ENCODE results near the gene ASPRV1. TPM values are rescaled to one million over a fixed set of nuclear protein-coding genes. Genes with fewer than 3 reads are reported as not detected.

ASPRV1 gene
- polyA plus RNA-seq, 1 donor (not counting 4 experiments of a cell fraction or from before 2014, with no cell fraction given), result 1.5 TPM

- TF ChIP-seq EZH2 (IDR thresholded peaks at IDR 0.05; ENCODE audit: low read length) (no peak), CTCF (optimal IDR thresholded peaks at IDR 0.05 in 1 of 3, IDR thresholded peaks at IDR 0.05 in 1 of 3, conservative IDR thresholded peaks at IDR 0.05 in 1 of 3; ENCODE audit: extremely low read depth in 1 of 3, insufficient read depth in 2 of 3, low read length in 3 of 3) (no peak)
- H3K4me3 ChIP-seq (ENCODE audit: control insufficient read depth in 2 of 3, extremely low read depth in 1 of 3, insufficient read depth in 2 of 3, low read depth in 1 of 3, low read length in 3 of 3), result no peak overlapping the region
- H3K9me3 ChIP-seq (ENCODE audit: control insufficient read depth, low read depth, low read length), result no peaks in the 10 kb centered on the region
- no peaks in the 10 kb centered on the region for H3K36me3 ChIP-seq (ENCODE audit: control insufficient read depth in 2 of 2, extremely low read depth in 1 of 2, insufficient read depth in 2 of 2, low read length in 2 of 2)
- dilution Hi-C loops (cut with MboI; ENCODE audit: extremely low pct_ligation_motif_present, low sequenced_read_pairs), result no loop called here
- H3K4me2 ChIP-seq (ENCODE audit: control insufficient read depth, extremely low read depth, insufficient read depth, low read depth, low read length), result no peak overlapping the region
- H3K27ac ChIP-seq (ENCODE audit: control insufficient read depth, insufficient read depth, low read length), result no peak overlapping the region
- no peak for DNase-seq (ENCODE audit: low read depth, low spot score)
- H3K27me3 ChIP-seq (ENCODE audit: control insufficient read depth, extremely low read depth, insufficient read depth, low read length), result no peaks in the 10 kb centered on the region
- no peak overlapping the region for H3K9ac ChIP-seq (ENCODE audit: control insufficient read depth, extremely low read depth, insufficient read depth, low read length)
- no peak for FAIRE-seq
- H2AFZ ChIP-seq (ENCODE audit: control insufficient read depth, low read length), result no peak overlapping the region
- H3K9me1 ChIP-seq (ENCODE audit: control insufficient read depth, extremely low read depth, insufficient read depth, low read length), result no peaks in the 10 kb centered on the region
- H4K20me1 ChIP-seq (ENCODE audit: control insufficient read depth, extremely low read depth, insufficient read depth, low read length), result no peaks in the 10 kb centered on the region
- H3K79me2 ChIP-seq (ENCODE audit: control insufficient read depth, insufficient read depth, low read length), result no peaks in the 10 kb centered on the region
- H3K4me1 ChIP-seq (ENCODE audit: control insufficient read depth, extremely low read depth, insufficient read depth, low read length), result no peaks in the 10 kb centered on the region
Measured at GRCh38 chr2:69986691-69987090, 25.3 kb upstream of the ASPRV1 start.

GRCh38 chr2:69985688-69986087 lies 24.3 kb upstream of the ASPRV1 start:
- TF ChIP-seq CTCF (optimal IDR thresholded peaks at IDR 0.05 in 1 of 3, IDR thresholded peaks at IDR 0.05 in 1 of 3, conservative IDR thresholded peaks at IDR 0.05 in 1 of 3; ENCODE audit: extremely low read depth in 1 of 3, insufficient read depth in 2 of 3, low read length in 3 of 3), result no peak
- TF ChIP-seq EZH2 (IDR thresholded peaks at IDR 0.05; ENCODE audit: low read length), result no peak
- Histone ChIP-seq H3K27me3 (ENCODE audit: control insufficient read depth, extremely low read depth, insufficient read depth, low read length) (no peaks in the 10 kb centered on the region), H3K9ac (ENCODE audit: control insufficient read depth, extremely low read depth, insufficient read depth, low read length) (no peak overlapping the region), H3K4me3 (ENCODE audit: control insufficient read depth in 2 of 3, extremely low read depth in 1 of 3, insufficient read depth in 2 of 3, low read depth in 1 of 3, low read length in 3 of 3) (no peak overlapping the region), H3K79me2 (ENCODE audit: control insufficient read depth, insufficient read depth, low read length) (no peaks in the 10 kb centered on the region), H3K9me3 (ENCODE audit: control insufficient read depth, low read depth, low read length) (no peaks in the 10 kb centered on the region), H3K27ac (ENCODE audit: control insufficient read depth, insufficient read depth, low read length) (no peak overlapping the region), H3K9me1 (ENCODE audit: control insufficient read depth, extremely low read depth, insufficient read depth, low read length) (no peaks in the 10 kb centered on the region), H3K4me2 (ENCODE audit: control insufficient read depth, extremely low read depth, insufficient read depth, low read depth, low read length) (no peak overlapping the region), H4K20me1 (ENCODE audit: control insufficient read depth, extremely low read depth, insufficient read depth, low read length) (no peaks in the 10 kb centered on the region), H3K36me3 (ENCODE audit: control insufficient read depth in 2 of 2, extremely low read depth in 1 of 2, insufficient read depth in 2 of 2, low read length in 2 of 2) (no peaks in the 10 kb centered on the region), H3K4me1 (ENCODE audit: control insufficient read depth, extremely low read depth, insufficient read depth, low read length) (no peaks in the 10 kb centered on the region), H2AFZ (ENCODE audit: control insufficient read depth, low read length) (no peak overlapping the region)
- dilution Hi-C loops (cut with MboI; ENCODE audit: extremely low pct_ligation_motif_present, low sequenced_read_pairs), result no loop called here
- DNase-seq (ENCODE audit: low read depth, low spot score) (no peak), FAIRE-seq (no peak)
